ENCODE data around the gene BLVRA. TPM values are rescaled to one million over a fixed set of nuclear protein-coding genes. Genes with fewer than 3 reads are reported as not detected.
A peak's percentile ranks its signal among the peaks of the same experiment; 100 is the strongest.
"Not testable (repeated sequence)": the region's sequence is repeated elsewhere in the genome, so short reads cannot be mapped to it uniquely, and the experiment has no call there.

Gene BLVRA
- total RNA-seq, 3 donors from 2014 or later = 56.9 to 80.6 (median 62.9) TPM

DNA sequence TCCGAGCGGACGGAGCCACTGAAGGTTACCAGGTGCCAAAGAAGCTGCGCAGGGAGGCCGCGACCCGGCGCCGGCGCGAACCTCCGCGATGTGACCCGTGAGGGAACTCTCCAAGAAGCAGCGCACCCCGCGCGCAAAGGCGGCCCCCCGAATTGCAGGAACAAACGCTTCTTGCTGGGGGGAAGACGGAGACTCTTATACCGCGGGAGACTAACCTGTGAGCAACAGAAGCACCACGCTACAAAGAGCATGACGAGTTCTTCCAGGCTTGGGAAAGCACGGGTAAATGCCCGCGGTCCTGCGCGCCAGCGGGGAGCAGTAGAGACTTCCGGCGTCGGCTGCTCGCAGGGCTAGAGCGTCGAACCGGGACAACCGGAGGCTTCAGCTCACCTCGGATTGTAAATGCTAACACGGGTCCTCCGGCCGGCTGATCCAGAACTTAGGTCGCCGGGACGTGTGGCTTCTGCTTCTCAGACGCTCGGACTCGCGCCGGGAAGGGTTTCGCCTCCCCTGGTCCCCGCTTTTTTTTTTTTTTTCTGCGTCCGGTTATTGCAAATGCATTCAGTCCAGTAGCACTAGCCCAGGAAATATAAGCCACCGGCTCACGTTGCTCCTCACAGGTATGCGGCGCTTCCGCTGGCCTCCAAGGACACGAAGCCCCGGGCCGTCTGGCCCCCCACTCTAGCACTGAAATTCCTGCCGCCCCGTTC, 29.1 kb upstream of the BLVRA start, which contains the start of gene COA1:
Gene COA1, minus strand, starts transcription at position 310 of the 710 bp plus-strand sequence. CDS start 80,909 bp downstream, outside the sequence.
- Histone ChIP-seq H3K9me3 (no peaks in the 10 kb centered on the region), H3K4me3 (peak within 1 kb of the TSS; percentile 63 to 97 (median 87)), H3K27me3 (no peaks in the 10 kb centered on the region), H3K36me3 (no peaks in the 10 kb centered on the region), H3K4me1 (peaks cover 0 to 10% of the 10 kb centered on the region in 2 donors), H3K27ac (peak within 1 kb of the TSS; percentile 84 to 87)
- TF ChIP-seq POLR2A (IDR thresholded peaks at IDR 0.05) = no peak
- peak; percentile 27 to 58 (median 44) for TF ChIP-seq POLR2AphosphoS5 (IDR thresholded peaks at IDR 0.05)
- TF ChIP-seq, protein P1, sequence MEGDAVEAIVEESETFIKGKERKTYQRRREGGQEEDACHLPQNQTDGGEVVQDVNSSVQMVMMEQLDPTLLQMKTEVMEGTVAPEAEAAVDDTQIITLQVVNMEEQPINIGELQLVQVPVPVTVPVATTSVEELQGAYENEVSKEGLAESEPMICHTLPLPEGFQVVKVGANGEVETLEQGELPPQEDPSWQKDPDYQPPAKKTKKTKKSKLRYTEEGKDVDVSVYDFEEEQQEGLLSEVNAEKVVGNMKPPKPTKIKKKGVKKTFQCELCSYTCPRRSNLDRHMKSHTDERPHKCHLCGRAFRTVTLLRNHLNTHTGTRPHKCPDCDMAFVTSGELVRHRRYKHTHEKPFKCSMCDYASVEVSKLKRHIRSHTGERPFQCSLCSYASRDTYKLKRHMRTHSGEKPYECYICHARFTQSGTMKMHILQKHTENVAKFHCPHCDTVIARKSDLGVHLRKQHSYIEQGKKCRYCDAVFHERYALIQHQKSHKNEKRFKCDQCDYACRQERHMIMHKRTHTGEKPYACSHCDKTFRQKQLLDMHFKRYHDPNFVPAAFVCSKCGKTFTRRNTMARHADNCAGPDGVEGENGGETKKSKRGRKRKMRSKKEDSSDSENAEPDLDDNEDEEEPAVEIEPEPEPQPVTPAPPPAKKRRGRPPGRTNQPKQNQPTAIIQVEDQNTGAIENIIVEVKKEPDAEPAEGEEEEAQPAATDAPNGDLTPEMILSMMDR (IDR thresholded peaks at IDR 0.05) = peak in 1 of 3 donors; percentile 11
- intact Hi-C loops (cut with DNase I; ENCODE audit: low total_unique reads) = no loop called here
- peak; percentile 67 to 79 for DNase-seq (ENCODE audit: low spot score in 2 of 2)

GRCh38 chr7:43729924-43730248, 28.6 kb upstream of the BLVRA start:
- Histone ChIP-seq H3K27ac (peak overlapping the region; percentile 84 to 87), H3K4me3 (peak overlapping the region; percentile 63 to 97 (median 87)), H3K4me1 (peaks cover 0 to 10% of the 10 kb centered on the region in 2 donors), H3K27me3 (no peaks in the 10 kb centered on the region), H3K36me3 (no peaks in the 10 kb centered on the region), H3K9me3 (no peaks in the 10 kb centered on the region)
- intact Hi-C loops (cut with DNase I; ENCODE audit: low total_unique reads) = no loop called here
- no peak for TF ChIP-seq POLR2AphosphoS5 (IDR thresholded peaks at IDR 0.05)
- TF ChIP-seq, protein P1 (IDR thresholded peaks at IDR 0.05) = no peak
- TF ChIP-seq POLR2A (IDR thresholded peaks at IDR 0.05) = no peak
- no peak for DNase-seq (ENCODE audit: low spot score in 2 of 2)

GRCh38 chr7:43731494-43731893, 27.0 kb upstream of the BLVRA start:
- H3K4me3 ChIP-seq; H3K36me3 ChIP-seq; H3K9me3 ChIP-seq; H3K27me3 ChIP-seq; H3K4me1 ChIP-seq; intact Hi-C loops (cut with DNase I; ENCODE audit: low total_unique reads); H3K27ac ChIP-seq; DNase-seq (ENCODE audit: low spot score in 2 of 2): not testable (repeated sequence)

DNA sequence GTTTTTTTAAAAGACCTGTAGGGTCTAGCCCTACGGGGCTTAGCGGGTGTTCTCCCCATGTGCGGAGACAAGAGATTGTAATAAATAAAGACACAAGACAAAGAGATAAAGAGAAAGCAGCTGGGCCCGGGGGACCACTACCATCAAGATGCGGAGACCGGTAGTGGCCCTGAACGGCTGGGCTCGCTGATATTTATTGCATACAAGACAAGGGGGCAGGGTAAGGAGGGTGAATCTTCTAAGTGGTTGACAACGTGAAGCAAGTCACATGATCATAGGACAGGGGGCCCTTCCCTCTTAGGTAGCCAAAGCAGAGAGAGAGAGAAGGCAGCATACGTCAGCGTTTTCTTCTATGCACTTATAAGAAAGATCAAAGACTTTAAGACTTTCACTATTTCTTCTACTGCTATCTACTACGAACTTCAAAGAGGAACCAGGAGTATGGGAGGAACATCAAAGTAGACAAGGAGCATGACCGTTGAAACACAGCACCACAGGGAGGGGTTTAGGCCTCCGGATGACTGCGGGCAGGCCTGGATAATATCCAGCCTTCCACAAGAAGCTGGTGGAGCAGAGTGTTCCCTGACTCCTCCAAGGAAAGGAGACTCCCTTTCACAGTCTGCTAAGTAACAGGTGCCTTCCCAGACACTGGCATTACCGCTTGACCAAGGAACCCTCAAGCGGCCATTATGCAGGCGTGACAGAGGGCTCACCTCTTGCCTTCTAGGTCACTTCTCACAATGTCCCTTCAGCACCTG, 23.7 kb upstream of the BLVRA start:
- H3K27me3 ChIP-seq; intact Hi-C loops (cut with DNase I; ENCODE audit: low total_unique reads): not testable (repeated sequence)

GRCh38 chr7:43735403-43735801, 23.1 kb upstream of the BLVRA start:
- Histone ChIP-seq H3K27ac (no peak overlapping the region), H3K9me3 (no peaks in the 10 kb centered on the region), H3K4me1 (no peaks in the 10 kb centered on the region), H3K36me3 (no peaks in the 10 kb centered on the region), H3K27me3 (no peaks in the 10 kb centered on the region), H3K4me3 (no peak overlapping the region)
- TF ChIP-seq POLR2A (IDR thresholded peaks at IDR 0.05) (no peak), POLR2AphosphoS5 (IDR thresholded peaks at IDR 0.05) (no peak)
- TF ChIP-seq, protein P1 (IDR thresholded peaks at IDR 0.05) = no peak
- DNase-seq (ENCODE audit: low spot score in 2 of 2) = no peak
- intact Hi-C loops (cut with DNase I; ENCODE audit: low total_unique reads) = no loop called here

More for the DNA sequence above, 23.7 kb upstream of the BLVRA start:
- H3K9me3 ChIP-seq; DNase-seq (ENCODE audit: low spot score in 2 of 2); H3K27ac ChIP-seq; H3K4me3 ChIP-seq; H3K36me3 ChIP-seq; H3K4me1 ChIP-seq: not testable (repeated sequence)
